NCI-H69 (cell line): ENCODE data around the gene STX11.
"Not testable (repeated sequence)": the region's sequence is repeated elsewhere in the genome, so short reads cannot be mapped to it uniquely, and the experiment has no call there.

Source experiments
- DNase-seq: peaks from one replicate; lab custom pipeline; 2025; lab: John Stamatoyannopoulos, UW

STX11 gene

GRCh38 chr6:144149894-144150709 is at the start of gene STX11:
TSS of gene STX11 (plus strand) at chr6:144150517. CDS start at chr6:144186628, 36,111 bp downstream.
- DNase-seq, result peak; percentile 81

DNA sequence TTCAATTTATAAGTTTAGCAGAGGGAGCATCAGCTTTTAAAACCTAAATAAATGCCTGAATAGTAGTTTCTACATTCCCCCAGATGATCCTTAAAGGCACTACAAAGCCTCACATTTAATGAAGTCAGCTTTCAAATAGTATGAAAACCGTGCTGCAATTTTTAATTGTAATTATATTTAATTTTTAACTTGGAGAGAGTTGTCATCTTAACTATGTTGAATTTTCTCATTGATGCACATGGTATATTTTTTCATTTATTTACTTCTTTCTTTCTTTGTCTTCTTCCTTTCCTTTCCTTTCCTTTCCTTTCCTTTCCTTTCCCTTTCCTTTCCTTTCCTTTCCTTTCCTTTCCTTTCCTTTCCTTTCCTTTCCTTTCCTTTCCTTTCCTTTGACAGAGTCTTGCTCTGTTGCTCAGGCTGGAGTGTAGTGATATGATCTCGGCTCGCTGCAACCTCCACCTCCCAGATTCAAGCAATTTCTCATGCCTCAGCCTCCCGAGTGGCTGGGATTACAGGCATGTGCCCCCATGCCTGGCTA is 47.2 kb upstream of the STX11 start:
- DNase-seq, result no peak

DNA sequence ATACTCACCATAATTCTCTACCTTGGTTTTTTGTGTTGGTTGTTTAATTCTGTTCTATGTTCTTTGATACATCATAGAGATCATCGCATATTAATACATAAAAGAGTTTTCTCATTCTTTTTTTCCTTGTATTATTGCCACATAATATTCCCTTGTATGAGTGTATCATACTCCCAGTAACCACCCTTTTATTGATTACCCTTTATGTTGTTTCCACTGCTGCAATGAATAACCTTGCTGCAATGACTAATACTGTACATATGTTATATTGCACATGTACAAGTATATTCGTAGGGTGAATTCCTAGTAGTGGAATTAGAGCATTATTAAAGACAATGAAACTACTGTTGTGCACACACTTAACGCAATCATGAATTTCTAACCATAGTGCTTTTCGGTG is 45.8 kb upstream of the STX11 start:
- DNase-seq, result no peak

GRCh38 chr6:144104898-144105487 is 45.3 kb upstream of the STX11 start:
- peak; percentile 76 for DNase-seq

DNA sequence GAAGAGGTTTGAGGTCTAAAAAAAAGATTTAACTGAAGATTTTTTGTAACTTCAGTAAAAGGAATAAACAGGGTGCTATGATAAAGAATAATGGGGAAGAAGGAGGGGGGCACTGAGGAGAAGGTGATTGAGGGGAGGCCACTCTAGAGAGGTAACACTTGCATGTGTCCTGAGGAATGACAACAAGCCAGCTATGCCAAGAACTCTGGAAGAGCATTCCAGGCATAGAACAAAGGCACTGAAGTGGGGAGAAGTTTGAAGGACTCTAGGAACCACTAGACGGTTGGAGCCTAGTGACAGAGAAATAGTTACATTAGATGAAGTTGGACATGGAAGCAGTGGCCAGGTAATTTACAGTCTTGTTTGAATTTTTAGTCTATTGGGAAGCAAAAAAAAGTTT is 44.1 kb upstream of the STX11 start:
- no peak for DNase-seq

DNA sequence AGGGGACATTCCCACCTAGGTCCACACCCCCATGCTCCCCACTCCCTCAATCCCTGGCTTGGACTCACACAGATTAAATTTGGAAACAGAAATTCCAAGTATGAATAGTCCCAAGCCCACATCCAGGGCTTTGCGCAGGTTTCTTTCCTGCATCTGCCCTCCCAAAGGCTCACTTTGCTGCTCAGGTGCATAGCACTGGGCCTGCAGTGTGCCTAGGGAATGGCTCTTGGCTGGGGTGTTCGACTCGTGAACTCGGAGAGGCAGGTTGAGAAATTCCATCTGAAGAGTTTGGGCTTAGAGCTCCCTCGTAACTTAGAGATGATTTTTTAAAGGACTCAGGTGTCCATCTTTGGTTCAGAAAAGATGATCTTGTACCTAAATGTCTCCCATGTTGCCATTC is 40.1 kb upstream of the STX11 start:
- DNase-seq, result no peak

DNA sequence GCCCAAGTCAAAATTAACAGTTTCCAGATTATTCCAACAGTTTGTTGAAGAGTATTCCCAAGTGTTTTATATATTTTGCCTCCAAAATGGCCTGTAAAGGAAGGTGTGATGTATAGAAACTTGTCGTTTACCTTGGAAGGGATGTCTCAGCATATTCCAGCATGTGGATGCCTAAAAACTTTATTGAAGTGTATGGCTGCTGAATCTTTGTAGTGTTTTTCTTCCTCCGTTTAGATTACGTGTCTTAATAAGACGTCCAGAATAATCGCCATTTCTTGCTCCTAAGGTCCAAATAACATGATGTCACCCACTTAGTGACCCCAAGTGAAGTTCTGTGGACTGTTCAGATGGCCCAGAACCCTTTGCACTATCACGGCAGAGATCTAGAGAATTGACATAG is 37.0 kb upstream of the STX11 start:
- DNase-seq, result no peak

GRCh38 chr6:144115219-144115618 is 35.1 kb upstream of the STX11 start:
- DNase-seq, result no peak

GRCh38 chr6:144119376-144119775 is 30.9 kb upstream of the STX11 start:
- DNase-seq, result no peak

GRCh38 chr6:144122861-144123260 is 27.5 kb upstream of the STX11 start:
- no peak for DNase-seq

DNA sequence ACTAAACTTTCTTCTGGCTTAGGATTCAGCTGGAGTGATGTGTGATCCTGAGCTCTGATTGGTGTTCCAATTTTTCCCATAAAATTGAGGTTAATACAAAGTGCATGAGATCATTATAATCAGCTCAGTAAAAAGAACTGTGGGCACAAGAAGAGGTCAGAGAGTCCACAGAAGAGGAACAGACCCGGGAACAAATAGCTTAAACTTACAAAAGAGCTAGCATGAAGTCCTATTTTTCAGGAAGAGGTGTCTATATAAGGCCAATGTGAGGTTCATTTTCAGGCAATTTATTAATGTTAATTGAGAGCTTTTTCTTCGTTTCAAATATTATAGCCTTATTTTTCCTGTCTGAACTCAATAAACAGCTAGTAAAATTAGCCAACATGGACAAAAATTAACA is 26.9 kb upstream of the STX11 start:
- DNase-seq, result no peak

- DNase-seq, result no peak
These were observed 26.5 kb upstream of the STX11 start for GRCh38 chr6:144123836-144124235.

DNA sequence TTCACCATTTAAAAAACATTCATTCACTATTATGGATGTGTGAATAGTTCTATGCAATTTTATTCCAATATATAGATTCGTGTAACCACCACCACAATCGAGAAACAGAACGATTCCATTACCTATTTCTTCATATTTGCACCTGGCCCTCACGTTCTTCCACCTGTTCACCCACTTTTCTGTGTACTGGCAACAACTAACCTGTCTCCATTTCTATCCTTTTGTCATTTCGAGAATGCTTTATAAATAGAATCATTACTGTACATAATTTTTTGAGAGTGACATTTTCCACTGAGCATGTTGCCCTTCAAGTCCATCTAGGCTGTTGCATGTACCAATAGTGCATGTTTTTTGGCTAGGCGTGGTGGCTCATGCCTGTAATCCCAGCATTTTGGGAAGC is 23.2 kb upstream of the STX11 start:
- no peak for DNase-seq

- DNase-seq, result no peak
These were observed 20.8 kb upstream of the STX11 start for GRCh38 chr6:144129469-144129868.

DNA sequence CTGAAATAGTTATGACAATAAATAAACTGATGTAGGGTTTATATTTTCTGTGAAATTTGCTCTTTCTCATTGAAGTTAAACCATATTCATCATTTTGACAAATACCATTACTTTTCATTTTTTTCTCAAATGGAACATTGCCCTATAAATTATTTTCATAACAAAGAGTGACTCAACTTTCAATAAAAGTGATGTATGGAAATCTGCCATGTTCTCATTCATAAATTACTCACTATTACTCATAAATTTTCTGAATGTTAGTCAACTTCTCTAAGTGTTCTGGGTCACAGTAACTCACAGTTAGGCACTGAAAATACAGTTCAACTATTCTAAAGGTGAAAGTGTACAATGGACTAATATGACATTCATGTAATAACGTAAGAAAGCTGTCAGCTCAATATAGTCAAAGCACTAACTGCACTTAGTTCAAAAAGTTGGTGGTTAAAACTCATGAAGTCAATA is 19.0 kb upstream of the STX11 start:
- DNase-seq, result no peak

DNA sequence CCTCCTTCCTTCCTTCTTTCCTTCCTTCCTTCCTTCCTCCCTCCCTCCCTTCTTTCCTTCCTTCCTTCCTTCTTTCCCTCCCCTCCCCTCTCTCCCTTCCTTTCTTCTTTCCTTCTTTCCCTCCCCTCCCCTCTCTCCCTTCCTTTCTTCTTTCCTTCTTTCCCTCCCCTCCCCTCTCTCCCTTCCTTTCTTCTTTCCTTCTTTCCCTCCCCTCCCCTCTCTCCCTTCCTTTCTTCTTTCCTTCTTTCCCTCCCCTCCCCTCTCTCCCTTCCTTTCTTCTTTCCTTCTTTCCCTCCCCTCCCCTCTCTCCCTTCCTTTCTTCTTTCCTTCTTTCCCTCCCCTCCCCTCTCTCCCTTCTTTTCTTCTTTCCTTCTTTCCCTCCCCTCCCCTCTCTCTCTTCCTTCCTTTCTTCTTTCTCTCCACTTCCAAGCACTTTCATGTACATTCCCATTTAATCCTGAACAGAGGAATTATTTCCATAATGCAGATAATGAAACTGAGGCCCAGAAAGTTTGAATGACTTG is 18.1 kb upstream of the STX11 start:
- DNase-seq, result not testable (repeated sequence)

DNA sequence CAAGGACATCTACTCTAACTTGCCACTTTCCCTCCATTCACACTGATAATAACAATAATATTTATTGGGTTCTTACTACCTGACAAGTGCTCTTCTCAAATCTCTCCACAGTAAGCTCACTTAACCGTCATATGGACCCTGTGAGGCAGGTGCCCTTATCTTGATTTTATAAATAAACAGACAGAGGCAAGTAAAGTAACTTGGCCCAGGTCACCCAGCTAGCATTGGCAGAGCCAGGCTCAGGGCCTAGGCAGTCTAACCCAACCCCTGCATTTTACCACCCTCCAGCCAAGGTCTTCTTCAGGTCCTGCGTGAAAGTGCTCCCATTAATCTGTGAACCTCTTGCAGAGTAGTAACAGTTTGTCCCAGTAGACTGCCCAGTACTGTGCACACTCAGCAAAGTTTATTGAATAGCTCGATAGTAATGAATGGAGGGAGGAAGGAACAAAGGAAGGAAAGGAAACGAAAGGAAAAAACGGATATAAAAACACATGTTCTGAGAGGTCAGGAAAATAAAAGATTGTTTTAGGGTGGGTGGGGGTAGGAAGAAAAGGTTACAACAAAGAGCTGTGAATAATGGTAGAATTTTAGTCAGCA is 17.0 kb upstream of the STX11 start:
- no peak for DNase-seq

DNA sequence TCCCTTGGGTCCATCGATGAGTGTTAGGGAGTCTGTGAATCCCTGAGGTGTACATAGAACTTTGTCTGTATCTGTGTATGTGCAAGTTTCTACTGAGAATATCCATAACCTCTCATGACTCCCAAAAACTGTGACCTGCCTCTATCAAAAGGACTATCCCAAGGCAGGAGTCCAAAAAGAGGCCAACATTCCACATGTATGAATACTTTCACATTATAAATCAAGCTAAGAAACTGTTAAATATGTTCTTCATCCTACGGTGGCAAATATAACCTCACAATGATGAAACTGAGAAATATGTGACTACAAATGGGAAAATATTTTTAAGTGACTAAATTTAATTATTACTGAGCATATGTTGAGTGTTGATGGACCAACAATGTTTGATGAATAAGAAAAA is 16.1 kb upstream of the STX11 start:
- DNase-seq, result no peak

- DNase-seq, result no peak
These were observed 15.6 kb upstream of the STX11 start for GRCh38 chr6:144134737-144135136.

GRCh38 chr6:144138542-144138941 is 11.8 kb upstream of the STX11 start:
- DNase-seq, result no peak

DNA sequence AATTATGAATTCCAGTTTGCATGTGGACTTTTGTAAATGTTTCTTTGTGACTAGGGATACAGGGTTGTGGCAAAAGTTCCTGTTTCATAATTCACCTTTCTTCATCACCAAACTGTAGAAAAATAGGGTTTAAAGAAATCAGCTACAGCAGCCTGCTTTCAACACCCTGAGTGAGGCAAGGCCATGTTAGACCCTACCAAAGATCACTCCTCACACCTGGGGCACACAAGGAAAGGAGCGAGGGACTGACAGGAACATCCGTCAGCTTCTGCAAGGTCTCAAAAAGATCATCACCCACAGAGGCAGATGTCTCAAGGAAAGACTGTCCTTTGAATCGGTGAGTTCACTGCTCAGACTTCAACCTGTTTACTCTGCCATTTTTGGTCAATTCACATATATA is 10.5 kb upstream of the STX11 start:
- no peak for DNase-seq

- DNase-seq, result no peak
These were observed 9.4 kb upstream of the STX11 start for GRCh38 chr6:144140867-144141266.

DNA sequence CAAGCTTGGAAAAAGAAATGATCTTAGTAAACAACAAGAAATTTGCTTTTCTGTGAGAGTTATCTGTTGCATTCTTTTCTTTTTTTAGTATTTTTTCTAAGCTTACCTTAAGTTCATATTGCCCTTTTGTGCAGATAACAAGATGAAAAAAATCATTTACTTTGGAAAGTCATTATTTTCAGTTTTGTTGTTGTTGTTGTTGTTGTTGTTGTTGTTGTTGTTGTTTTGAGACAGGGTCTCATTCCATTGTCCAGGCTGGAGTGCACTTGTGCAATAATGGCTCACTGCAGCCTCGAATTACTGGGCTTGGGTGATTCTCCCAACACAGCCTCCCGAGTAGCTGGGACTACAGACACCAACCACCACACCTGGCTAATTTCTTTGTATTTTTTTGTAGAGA is 8.8 kb upstream of the STX11 start:
- DNase-seq, result no peak
